Fibroblast of lung (primary cell): ENCODE results near the gene DTYMK. TPM values are rescaled to one million over a fixed set of nuclear protein-coding genes. Genes with fewer than 3 reads are reported as not detected.

Experiments used
- DNase-seq, 2 donors: peaks; one replicate each; pipeline versions ENCODE4 v3.0.0 to v3.0.0-alpha.2; 2010; ENCODE audit warnings: low read depth in 2 of 2
- H2AFZ ChIP-seq: 2 replicates; pipeline ENCODE4 v1.5.1; 2012; ENCODE audit warnings: low read length, control low read depth, inconsistent platforms
- H3K27ac ChIP-seq: 2 replicates; pipeline ENCODE4 v1.5.1; 2011; ENCODE audit warnings: low read length, control low read depth; ENCODE audit not compliant: insufficient read depth
- H3K27me3 ChIP-seq: 2 replicates; pipeline ENCODE4 v1.5.1; 2011; ENCODE audit warnings: mild to moderate bottlenecking, low read length; ENCODE audit not compliant: control insufficient read depth, insufficient read depth
- H3K36me3 ChIP-seq: 2 replicates; pipeline ENCODE4 v1.5.1; 2011; ENCODE audit warnings: low read length; ENCODE audit not compliant: control insufficient read depth, insufficient read depth
- H3K4me1 ChIP-seq: 2 replicates; pipeline ENCODE4 v1.5.1; 2011; ENCODE audit warnings: low read length; ENCODE audit not compliant: control insufficient read depth, insufficient read depth; ENCODE audit errors: extremely low read depth
- H3K4me2 ChIP-seq: 2 replicates; pipeline ENCODE4 v1.5.1; 2011; ENCODE audit warnings: low read length, control low read depth; ENCODE audit not compliant: insufficient read depth; ENCODE audit errors: extremely low read depth
- H3K4me3 ChIP-seq, 4 experiments: fragments of 200-600 bp in 1 of 4; sonication (generic) in 1 of 4; replicated peaks in 1 of 4; 2 replicates each; pipeline ENCODE4 v1.5.1; 2011 to 2016; ENCODE audit warnings: low read length in 4 of 4, low read depth in 3 of 4, mild to moderate bottlenecking in 3 of 4, control low read depth in 2 of 4, inconsistent platforms in 1 of 4, mixed read lengths in 1 of 4; ENCODE audit not compliant: insufficient read depth in 1 of 4; ENCODE audit errors: control extremely low read depth in 1 of 4
- H3K79me2 ChIP-seq: 2 replicates; pipeline ENCODE4 v1.5.1; 2012; ENCODE audit warnings: mild to moderate bottlenecking, low read length, inconsistent platforms; ENCODE audit not compliant: control insufficient read depth, insufficient read depth
- H3K9ac ChIP-seq: 2 replicates; pipeline ENCODE4 v1.5.1; 2011; ENCODE audit warnings: mild to moderate bottlenecking, low read length, control low read depth; ENCODE audit not compliant: insufficient read depth
- H3K9me3 ChIP-seq: 2 replicates; pipeline ENCODE4 v1.5.1; 2012; ENCODE audit warnings: low read depth, low read length; ENCODE audit not compliant: control insufficient read depth, insufficient read depth
- H4K20me1 ChIP-seq: 2 replicates; pipeline ENCODE4 v1.5.1; 2011; ENCODE audit warnings: low read length; ENCODE audit not compliant: control insufficient read depth, insufficient read depth; ENCODE audit errors: extremely low read depth
- EZH2 ChIP-seq: IDR thresholded peaks from 2 replicates; pipeline ENCODE4 v1.5.1; 2012; ENCODE audit warnings: low read length, control low read depth, mild to moderate bottlenecking; ENCODE audit errors: missing control alignments
- polyA plus RNA-seq, 2 donors: library from polyadenylated mRNA; depleted of rRNA in 1 of 2; stranded (reverse) in 1 of 2; unstranded in 1 of 2; fragments of >200 nt; gene quantifications; 2 replicates each; pipeline ENCODE4 v1.2.1, GENCODE V29; 2011 to 2012; ENCODE audit warnings: missing spikeins in 1 of 2
- total RNA-seq: library from RNA; depleted of rRNA; stranded (reverse); fragments of >200 nt; gene quantifications from 2 replicates; pipeline ENCODE4 v1.2.1, GENCODE V29; 2014
- TF ChIP-seq, protein P1 (sequence below), 2 donors: IDR thresholded peaks in 1 of 2; conservative IDR thresholded peaks in 1 of 2; 1 replicate in 1 of 2; 2 replicates in 1 of 2; pipeline ENCODE4 v1.5.1; 2011 to 2012; ENCODE audit warnings: low read length in 2 of 2, control low read depth in 1 of 2, inconsistent platforms in 1 of 2, low read depth in 1 of 2, mild to moderate bottlenecking in 1 of 2

The DTYMK gene
- total and polyA plus RNA-seq, 2 donors (not counting 1 experiment from before 2014, with no cell fraction given), result 19.0 to 25.3 TPM

GRCh38 chr2:241672243-241673188, 14.1 kb downstream of the DTYMK start:
- H3K79me2 ChIP-seq, result no peaks in the 10 kb centered on the region
- no peak overlapping the region for H3K9ac ChIP-seq
- no peaks in the 10 kb centered on the region for H3K27me3 ChIP-seq
- peaks cover 40% of the 10 kb centered on the region for H3K36me3 ChIP-seq
- no peak for TF ChIP-seq EZH2
- TF ChIP-seq, protein P1, sequence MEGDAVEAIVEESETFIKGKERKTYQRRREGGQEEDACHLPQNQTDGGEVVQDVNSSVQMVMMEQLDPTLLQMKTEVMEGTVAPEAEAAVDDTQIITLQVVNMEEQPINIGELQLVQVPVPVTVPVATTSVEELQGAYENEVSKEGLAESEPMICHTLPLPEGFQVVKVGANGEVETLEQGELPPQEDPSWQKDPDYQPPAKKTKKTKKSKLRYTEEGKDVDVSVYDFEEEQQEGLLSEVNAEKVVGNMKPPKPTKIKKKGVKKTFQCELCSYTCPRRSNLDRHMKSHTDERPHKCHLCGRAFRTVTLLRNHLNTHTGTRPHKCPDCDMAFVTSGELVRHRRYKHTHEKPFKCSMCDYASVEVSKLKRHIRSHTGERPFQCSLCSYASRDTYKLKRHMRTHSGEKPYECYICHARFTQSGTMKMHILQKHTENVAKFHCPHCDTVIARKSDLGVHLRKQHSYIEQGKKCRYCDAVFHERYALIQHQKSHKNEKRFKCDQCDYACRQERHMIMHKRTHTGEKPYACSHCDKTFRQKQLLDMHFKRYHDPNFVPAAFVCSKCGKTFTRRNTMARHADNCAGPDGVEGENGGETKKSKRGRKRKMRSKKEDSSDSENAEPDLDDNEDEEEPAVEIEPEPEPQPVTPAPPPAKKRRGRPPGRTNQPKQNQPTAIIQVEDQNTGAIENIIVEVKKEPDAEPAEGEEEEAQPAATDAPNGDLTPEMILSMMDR (conservative IDR thresholded peaks at IDR 0.05 in 1 of 2, IDR thresholded peaks at IDR 0.05 in 1 of 2; ENCODE audit: low read depth in 1 of 2, low read length in 2 of 2), result no peak
- H3K4me1 ChIP-seq, result no peaks in the 10 kb centered on the region
- DNase-seq, result no peak
- no peak overlapping the region for H3K4me3 ChIP-seq
- no peak overlapping the region for H2AFZ ChIP-seq
- no peaks in the 10 kb centered on the region for H4K20me1 ChIP-seq
- no peak overlapping the region for H3K4me2 ChIP-seq
- no peaks in the 10 kb centered on the region for H3K9me3 ChIP-seq
- H3K27ac ChIP-seq, result no peak overlapping the region

GRCh38 chr2:241671457-241672240, 15.0 kb downstream of the DTYMK start:
- DNase-seq, result no peak
- TF ChIP-seq EZH2, result no peak
- TF ChIP-seq, protein P1 (conservative IDR thresholded peaks at IDR 0.05 in 1 of 2, IDR thresholded peaks at IDR 0.05 in 1 of 2; ENCODE audit: low read depth in 1 of 2, low read length in 2 of 2), result no peak
- H4K20me1 ChIP-seq, result no peaks in the 10 kb centered on the region
- H3K4me2 ChIP-seq, result no peak overlapping the region
- H3K4me3 ChIP-seq, result no peak overlapping the region
- H3K9me3 ChIP-seq, result no peaks in the 10 kb centered on the region
- H3K9ac ChIP-seq, result no peak overlapping the region
- no peaks in the 10 kb centered on the region for H3K27me3 ChIP-seq
- peaks cover 36% of the 10 kb centered on the region for H3K36me3 ChIP-seq
- no peaks in the 10 kb centered on the region for H3K4me1 ChIP-seq
- H3K27ac ChIP-seq, result no peak overlapping the region
- H3K79me2 ChIP-seq, result no peaks in the 10 kb centered on the region
- no peak overlapping the region for H2AFZ ChIP-seq
